Smooth muscle cell (in vitro differentiated cells): ENCODE measurements around the gene TTC21B. TPM values are rescaled to one million over a fixed set of nuclear protein-coding genes. Genes with fewer than 3 reads are reported as not detected.

Experiments used
- DNase-seq: peaks from one replicate; lab custom pipeline; 2025; ENCODE audit not compliant: unreplicated experiment; lab: John Stamatoyannopoulos, UW
- H2AFZ ChIP-seq: fragments of 200-600 bp; sonication (generic); 2 replicates; pipeline ENCODE4 v1.6.0; 2016; ENCODE audit warnings: antibody characterized with exemption, low read depth, mild to moderate bottlenecking
- H3F3A ChIP-seq: fragments of 200-600 bp; sonication (generic); 2 replicates; pipeline ENCODE4 v1.6.0; 2017; ENCODE audit warnings: antibody characterized with exemption, low read depth
- H3K27ac ChIP-seq: fragments of 200-600 bp; sonication (generic); 2 replicates; pipeline ENCODE4 v1.5.1; 2016; ENCODE audit warnings: low read depth, mild to moderate bottlenecking
- H3K27me3 ChIP-seq: fragments of 200-600 bp; sonication (generic); 2 replicates; pipeline ENCODE4 v1.6.1; 2016; ENCODE audit warnings: low read depth, mild to moderate bottlenecking
- H3K36me3 ChIP-seq: fragments of 200-600 bp; sonication (generic); 2 replicates; pipeline ENCODE4 v1.5.1; 2016; ENCODE audit warnings: low read depth
- H3K4me1 ChIP-seq: fragments of 200-600 bp; sonication (generic); 2 replicates; pipeline ENCODE4 v1.5.1; 2016; ENCODE audit warnings: low read depth
- H3K4me2 ChIP-seq: fragments of 200-600 bp; sonication (generic); 2 replicates; pipeline ENCODE4 v1.6.0; 2016; ENCODE audit warnings: mild to moderate bottlenecking
- H3K4me3 ChIP-seq: fragments of 200-600 bp; sonication (generic); 2 replicates; pipeline ENCODE4 v1.5.1; 2016; ENCODE audit warnings: mild to moderate bottlenecking
- H3K79me2 ChIP-seq: fragments of 200-600 bp; sonication (generic); 2 replicates; pipeline ENCODE4 v1.6.0; 2016; ENCODE audit warnings: low read depth, mild to moderate bottlenecking
- H3K9ac ChIP-seq: fragments of 200-600 bp; sonication (generic); 2 replicates; pipeline ENCODE4 v1.6.0; 2016; ENCODE audit warnings: low read depth
- H3K9me3 ChIP-seq: fragments of 200-600 bp; sonication (generic); replicated peaks from 2 replicates; pipeline ENCODE4 v1.5.1; 2016; ENCODE audit warnings: low read depth
- H4K20me1 ChIP-seq: fragments of 200-600 bp; sonication (generic); 2 replicates; pipeline ENCODE4 v1.6.0; 2016; ENCODE audit warnings: low read depth
- WGBS: methylation state at CpG from one replicate; pipeline ENCODE4 v1.1.7; 2016; ENCODE audit warnings: low lambda C conversion rate; 5-methylcytosine and 5-hydroxymethylcytosine counted together
- polyA plus RNA-seq: library from polyadenylated mRNA; unstranded; fragments of >200 nt; fragmentation: Nextera tagmentation; extraction: Ambion mirVana; gene quantifications from 2 replicates; pipeline ENCODE4 v1.2.1, GENCODE V29; 2016
- total RNA-seq: library from RNA; depleted of rRNA; stranded (reverse); fragments of >200 nt; gene quantifications from 2 replicates; pipeline ENCODE4 v1.2.3, GENCODE V29; 2014
- TF ChIP-seq, protein P1 (sequence below): fragments of 200-600 bp; sonication (generic); IDR thresholded peaks from 2 replicates; pipeline ENCODE4 v1.5.1; 2017; ENCODE audit warnings: borderline replicate concordance, mild to moderate bottlenecking, antibody characterized with exemption; ENCODE audit not compliant: insufficient read depth, poor library complexity, severe bottlenecking

The TTC21B gene
- total and polyA plus RNA-seq, 2 experiments from 2014 or later, result 5.5 to 48.0 TPM

GRCh38 chr2:165904432-165904831 lies 49.1 kb downstream of the TTC21B start:
- Histone ChIP-seq H3K4me2 (no peak overlapping the region), H3K4me3 (no peak overlapping the region), H3K27me3 (no peaks in the 10 kb centered on the region), H3K9me3 (no peaks in the 10 kb centered on the region), H2AFZ (no peak overlapping the region), H3K27ac (no peak overlapping the region), H3K79me2 (no peaks in the 10 kb centered on the region), H3K9ac (no peak overlapping the region), H4K20me1 (no peaks in the 10 kb centered on the region), H3K36me3 (no peaks in the 10 kb centered on the region), H3F3A (no peaks in the 10 kb centered on the region), H3K4me1 (no peaks in the 10 kb centered on the region)
- TF ChIP-seq, protein P1, sequence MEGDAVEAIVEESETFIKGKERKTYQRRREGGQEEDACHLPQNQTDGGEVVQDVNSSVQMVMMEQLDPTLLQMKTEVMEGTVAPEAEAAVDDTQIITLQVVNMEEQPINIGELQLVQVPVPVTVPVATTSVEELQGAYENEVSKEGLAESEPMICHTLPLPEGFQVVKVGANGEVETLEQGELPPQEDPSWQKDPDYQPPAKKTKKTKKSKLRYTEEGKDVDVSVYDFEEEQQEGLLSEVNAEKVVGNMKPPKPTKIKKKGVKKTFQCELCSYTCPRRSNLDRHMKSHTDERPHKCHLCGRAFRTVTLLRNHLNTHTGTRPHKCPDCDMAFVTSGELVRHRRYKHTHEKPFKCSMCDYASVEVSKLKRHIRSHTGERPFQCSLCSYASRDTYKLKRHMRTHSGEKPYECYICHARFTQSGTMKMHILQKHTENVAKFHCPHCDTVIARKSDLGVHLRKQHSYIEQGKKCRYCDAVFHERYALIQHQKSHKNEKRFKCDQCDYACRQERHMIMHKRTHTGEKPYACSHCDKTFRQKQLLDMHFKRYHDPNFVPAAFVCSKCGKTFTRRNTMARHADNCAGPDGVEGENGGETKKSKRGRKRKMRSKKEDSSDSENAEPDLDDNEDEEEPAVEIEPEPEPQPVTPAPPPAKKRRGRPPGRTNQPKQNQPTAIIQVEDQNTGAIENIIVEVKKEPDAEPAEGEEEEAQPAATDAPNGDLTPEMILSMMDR, result no peak
- no peak for DNase-seq
- 96% methylated on average over 2 of the region's 2 CpGs for WGBS

DNA sequence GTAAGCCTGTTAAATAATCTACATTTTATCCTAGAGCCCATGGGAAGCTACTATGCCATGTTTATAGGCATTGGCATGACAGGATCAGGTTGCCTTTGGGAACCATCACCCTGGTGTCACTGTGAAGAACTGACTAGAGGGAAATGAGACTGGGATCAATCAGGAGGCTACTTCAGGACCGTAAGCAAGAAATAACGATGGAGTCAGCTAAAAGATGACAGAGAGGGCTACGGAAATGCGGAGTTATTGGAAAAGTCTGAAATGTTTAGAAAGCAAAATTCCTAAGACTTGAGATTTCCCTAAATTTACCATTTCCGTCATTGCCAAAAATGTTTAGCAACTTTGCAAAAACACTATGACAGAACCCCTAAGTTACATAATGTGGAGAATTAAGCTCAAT lies 50.2 kb downstream of the TTC21B start:
- 97% methylated on average over 5 of the region's 5 CpGs for WGBS
- Histone ChIP-seq H2AFZ (no peak overlapping the region), H3F3A (no peaks in the 10 kb centered on the region), H3K4me2 (no peak overlapping the region), H3K36me3 (peaks cover 4% of the 10 kb centered on the region), H3K79me2 (no peaks in the 10 kb centered on the region), H4K20me1 (no peaks in the 10 kb centered on the region), H3K9me3 (no peaks in the 10 kb centered on the region), H3K4me1 (no peaks in the 10 kb centered on the region), H3K9ac (no peak overlapping the region), H3K4me3 (no peak overlapping the region), H3K27me3 (no peaks in the 10 kb centered on the region), H3K27ac (no peak overlapping the region)
- TF ChIP-seq, protein P1, result no peak
- DNase-seq, result no peak

- Histone ChIP-seq H3K36me3 (peaks cover 4% of the 10 kb centered on the region), H3K4me2 (no peak overlapping the region), H3K79me2 (no peaks in the 10 kb centered on the region), H3K9ac (no peak overlapping the region), H3F3A (no peaks in the 10 kb centered on the region), H2AFZ (no peak overlapping the region), H3K27ac (no peak overlapping the region), H4K20me1 (no peaks in the 10 kb centered on the region), H3K4me1 (no peaks in the 10 kb centered on the region), H3K9me3 (no peaks in the 10 kb centered on the region), H3K27me3 (no peaks in the 10 kb centered on the region), H3K4me3 (no peak overlapping the region)
- DNase-seq, result no peak
- TF ChIP-seq, protein P1, result no peak
Measured at GRCh38 chr2:165902934-165903333, 50.6 kb downstream of the TTC21B start.

DNA sequence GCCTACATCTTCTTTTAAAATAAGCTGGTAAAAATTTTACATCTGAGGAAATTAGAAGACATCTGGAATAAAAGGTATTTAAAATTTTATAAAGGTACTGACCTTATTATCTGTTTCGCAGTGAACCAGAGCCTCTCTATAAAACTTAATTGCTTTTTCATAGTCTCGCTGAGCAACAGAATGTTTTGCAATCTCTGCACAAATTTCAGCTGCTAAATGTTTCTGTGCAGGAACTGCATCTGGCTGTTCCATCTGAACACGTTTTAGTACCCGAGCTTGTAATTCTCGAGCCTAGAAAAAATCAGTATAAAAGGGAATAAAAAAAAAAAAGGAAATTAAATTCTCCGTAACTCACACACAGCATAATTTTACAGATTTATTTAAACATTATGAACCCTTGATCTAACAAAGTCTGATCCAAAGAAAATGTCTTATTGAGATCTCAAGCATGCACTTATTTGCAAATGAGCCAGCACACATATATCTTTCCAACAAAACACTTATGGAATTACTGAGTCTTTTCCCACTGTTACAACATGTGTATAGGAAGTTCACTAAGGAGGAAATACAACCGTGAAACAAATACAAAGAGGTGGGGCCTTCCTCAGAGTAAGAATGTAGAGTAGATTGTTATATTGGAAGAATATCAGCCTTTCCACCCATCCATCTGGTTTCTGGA lies 51.8 kb downstream of the TTC21B start:
- TF ChIP-seq, protein P1, result no peak
- H3K36me3 ChIP-seq, result peaks cover 4% of the 10 kb centered on the region
- H3K27me3 ChIP-seq, result no peaks in the 10 kb centered on the region
- no peaks in the 10 kb centered on the region for H3F3A ChIP-seq
- no peak for DNase-seq
- H3K79me2 ChIP-seq, result no peaks in the 10 kb centered on the region
- no peak overlapping the region for H3K4me2 ChIP-seq
- no peak overlapping the region for H2AFZ ChIP-seq
- no peaks in the 10 kb centered on the region for H4K20me1 ChIP-seq
- H3K27ac ChIP-seq, result no peak overlapping the region
- H3K4me1 ChIP-seq, result no peaks in the 10 kb centered on the region
- H3K9me3 ChIP-seq, result no peaks in the 10 kb centered on the region
- no peak overlapping the region for H3K4me3 ChIP-seq
- 89% methylated on average over 7 of the region's 7 CpGs for WGBS
- H3K9ac ChIP-seq, result no peak overlapping the region
